ENCODE data around the gene LILRA2.

The LILRA2 gene

GRCh38 chr19:54616057-54616456 lies 42.5 kb downstream of the LILRA2 start:
- Histone ChIP-seq H3K9me3 (ENCODE audit: insufficient read depth, low read length, severe bottlenecking) (no peaks in the 10 kb centered on the region), H3K9ac (ENCODE audit: low read depth, low read length) (no peak overlapping the region), H2AFZ (ENCODE audit: low read depth, low read length) (no peak overlapping the region)

GRCh38 chr19:54616821-54617560 lies 43.4 kb downstream of the LILRA2 start:
- no peak overlapping the region for H3K9ac ChIP-seq (ENCODE audit: low read depth, low read length)
- peaks cover 3% of the 10 kb centered on the region for H3K27me3 ChIP-seq (ENCODE audit: insufficient read depth, low read length, poor library complexity)
- no peak overlapping the region for H3K4me2 ChIP-seq (ENCODE audit: insufficient read depth, low read length)
- TF ChIP-seq EZH2 (IDR thresholded peaks at IDR 0.05; ENCODE audit: borderline replicate concordance, low read depth, low read length, severe bottlenecking) (no peak), CTCF (IDR thresholded peaks at IDR 0.05; ENCODE audit: borderline replicate concordance, extremely low read depth, low read length, poor library complexity, severe bottlenecking) (no peak)
- no peaks in the 10 kb centered on the region for H4K20me1 ChIP-seq (ENCODE audit: insufficient read depth, low read length)
- H3K4me3 ChIP-seq (ENCODE audit: low read depth in 1 of 2, low read length in 2 of 2): no peak overlapping the region
- ATAC-seq (ENCODE audit: insufficient read depth, low read depth) (no peak), DNase-seq (no peak)
- H3K4me1 ChIP-seq (ENCODE audit: insufficient read depth, low read length): no peaks in the 10 kb centered on the region
- no peaks in the 10 kb centered on the region for H3K9me3 ChIP-seq (ENCODE audit: insufficient read depth, low read length, severe bottlenecking)
- no peak overlapping the region for H2AFZ ChIP-seq (ENCODE audit: low read depth, low read length)
- no peaks in the 10 kb centered on the region for H3K36me3 ChIP-seq (ENCODE audit: insufficient read depth, low read length)
- no peaks in the 10 kb centered on the region for H3K79me2 ChIP-seq (ENCODE audit: insufficient read depth, low read length)
- no peak overlapping the region for H3K27ac ChIP-seq (ENCODE audit: low read length)

More at GRCh38 chr19:54616057-54616456, 42.5 kb downstream of the LILRA2 start:
- no peaks in the 10 kb centered on the region for H4K20me1 ChIP-seq (ENCODE audit: insufficient read depth, low read length)
- DNase-seq (no peak), ATAC-seq (ENCODE audit: insufficient read depth, low read depth) (no peak)
- TF ChIP-seq CTCF (IDR thresholded peaks at IDR 0.05; ENCODE audit: borderline replicate concordance, extremely low read depth, low read length, poor library complexity, severe bottlenecking) (no peak), EZH2 (IDR thresholded peaks at IDR 0.05; ENCODE audit: borderline replicate concordance, low read depth, low read length, severe bottlenecking) (no peak)
- H3K36me3 ChIP-seq (ENCODE audit: insufficient read depth, low read length): no peaks in the 10 kb centered on the region
- H3K27me3 ChIP-seq (ENCODE audit: insufficient read depth, low read length, poor library complexity): no peaks in the 10 kb centered on the region
- H3K4me3 ChIP-seq (ENCODE audit: low read depth in 1 of 2, low read length in 2 of 2): no peak overlapping the region
- no peaks in the 10 kb centered on the region for H3K79me2 ChIP-seq (ENCODE audit: insufficient read depth, low read length)
- H3K27ac ChIP-seq (ENCODE audit: low read length): no peak overlapping the region
- H3K4me1 ChIP-seq (ENCODE audit: insufficient read depth, low read length): no peaks in the 10 kb centered on the region
- no peak overlapping the region for H3K4me2 ChIP-seq (ENCODE audit: insufficient read depth, low read length)

GRCh38 chr19:54620464-54620863 lies 46.9 kb downstream of the LILRA2 start:
- Histone ChIP-seq H3K27me3 (ENCODE audit: insufficient read depth, low read length, poor library complexity) (peaks cover 4% of the 10 kb centered on the region), H3K4me3 (ENCODE audit: low read depth in 1 of 2, low read length in 2 of 2) (no peak overlapping the region), H2AFZ (ENCODE audit: low read depth, low read length) (no peak overlapping the region), H3K9ac (ENCODE audit: low read depth, low read length) (no peak overlapping the region), H3K4me2 (ENCODE audit: insufficient read depth, low read length) (no peak overlapping the region), H3K27ac (ENCODE audit: low read length) (no peak overlapping the region), H3K9me3 (ENCODE audit: insufficient read depth, low read length, severe bottlenecking) (no peaks in the 10 kb centered on the region), H4K20me1 (ENCODE audit: insufficient read depth, low read length) (no peaks in the 10 kb centered on the region), H3K4me1 (ENCODE audit: insufficient read depth, low read length) (no peaks in the 10 kb centered on the region), H3K79me2 (ENCODE audit: insufficient read depth, low read length) (no peaks in the 10 kb centered on the region), H3K36me3 (ENCODE audit: insufficient read depth, low read length) (no peaks in the 10 kb centered on the region)
- no peak for ATAC-seq (ENCODE audit: insufficient read depth, low read depth)
- TF ChIP-seq EZH2 (IDR thresholded peaks at IDR 0.05; ENCODE audit: borderline replicate concordance, low read depth, low read length, severe bottlenecking) (no peak), CTCF (IDR thresholded peaks at IDR 0.05; ENCODE audit: borderline replicate concordance, extremely low read depth, low read length, poor library complexity, severe bottlenecking) (no peak)
- DNase-seq: no peak

All from DND-41 (cell line).